ENCODE measurements around the gene CPSF4L.

GRCh38 chr17:73269791-73270190 is 8.1 kb upstream of the CPSF4L start:
- TF ChIP-seq GATA2 (IDR thresholded peaks at IDR 0.05; ENCODE audit: insufficient read depth, insufficient read length, low read depth, low read length) (no peak), FOS (IDR thresholded peaks at IDR 0.05; ENCODE audit: borderline replicate concordance, insufficient read depth, low read length) (no peak), POLR2AphosphoS5 (IDR thresholded peaks at IDR 0.05; ENCODE audit: insufficient read depth, low read depth, low read length) (no peak), POLR2A (IDR thresholded peaks at IDR 0.05; ENCODE audit: low read depth, low read length) (no peak), EZH2 (IDR thresholded peaks at IDR 0.05; ENCODE audit: borderline replicate concordance, low read depth, low read length, severe bottlenecking) (no peak), MYC (IDR thresholded peaks at IDR 0.05; ENCODE audit: low read depth, low read length) (no peak), JUN (IDR thresholded peaks at IDR 0.05; ENCODE audit: borderline replicate concordance, insufficient read depth, insufficient read length, low read depth) (no peak)
- TF ChIP-seq, protein P1, sequence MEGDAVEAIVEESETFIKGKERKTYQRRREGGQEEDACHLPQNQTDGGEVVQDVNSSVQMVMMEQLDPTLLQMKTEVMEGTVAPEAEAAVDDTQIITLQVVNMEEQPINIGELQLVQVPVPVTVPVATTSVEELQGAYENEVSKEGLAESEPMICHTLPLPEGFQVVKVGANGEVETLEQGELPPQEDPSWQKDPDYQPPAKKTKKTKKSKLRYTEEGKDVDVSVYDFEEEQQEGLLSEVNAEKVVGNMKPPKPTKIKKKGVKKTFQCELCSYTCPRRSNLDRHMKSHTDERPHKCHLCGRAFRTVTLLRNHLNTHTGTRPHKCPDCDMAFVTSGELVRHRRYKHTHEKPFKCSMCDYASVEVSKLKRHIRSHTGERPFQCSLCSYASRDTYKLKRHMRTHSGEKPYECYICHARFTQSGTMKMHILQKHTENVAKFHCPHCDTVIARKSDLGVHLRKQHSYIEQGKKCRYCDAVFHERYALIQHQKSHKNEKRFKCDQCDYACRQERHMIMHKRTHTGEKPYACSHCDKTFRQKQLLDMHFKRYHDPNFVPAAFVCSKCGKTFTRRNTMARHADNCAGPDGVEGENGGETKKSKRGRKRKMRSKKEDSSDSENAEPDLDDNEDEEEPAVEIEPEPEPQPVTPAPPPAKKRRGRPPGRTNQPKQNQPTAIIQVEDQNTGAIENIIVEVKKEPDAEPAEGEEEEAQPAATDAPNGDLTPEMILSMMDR (IDR thresholded peaks at IDR 0.05; ENCODE audit: extremely low read depth in 1 of 2, insufficient read depth in 1 of 2, low read depth in 1 of 2, low read length in 2 of 2), result no peak
- TF ChIP-seq, protein P2, sequence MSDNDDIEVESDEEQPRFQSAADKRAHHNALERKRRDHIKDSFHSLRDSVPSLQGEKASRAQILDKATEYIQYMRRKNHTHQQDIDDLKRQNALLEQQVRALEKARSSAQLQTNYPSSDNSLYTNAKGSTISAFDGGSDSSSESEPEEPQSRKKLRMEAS (IDR thresholded peaks at IDR 0.05; ENCODE audit: insufficient read depth, insufficient read length), result no peak

Measured in endothelial cell of umbilical vein (primary cell).